Progenitor cell of endocrine pancreas (in vitro differentiated cells): ENCODE measurements around the gene KCNMA1. TPM values are rescaled to one million over a fixed set of nuclear protein-coding genes. Genes with fewer than 3 reads are reported as not detected.

ENCODE experiments used
- DNase-seq: peaks from one replicate; pipeline ENCODE4 v3.0.0; 2021; ENCODE audit warnings: low spot score; ENCODE audit not compliant: unreplicated experiment
- H3K27ac Mint-ChIP-seq: 2 replicates; pipeline ENCODE4 v1.8.0; 2021; ENCODE audit warnings: mild to moderate bottlenecking, moderate library complexity, mixed read lengths
- H3K27me3 Mint-ChIP-seq: 2 replicates; pipeline ENCODE4 v1.8.0; 2021; ENCODE audit warnings: mixed read lengths
- H3K36me3 Mint-ChIP-seq: 2 replicates; pipeline ENCODE4 v1.8.0; 2022; ENCODE audit warnings: mixed read lengths; ENCODE audit not compliant: insufficient read depth
- H3K4me1 Mint-ChIP-seq: 2 replicates; pipeline ENCODE4 v1.8.0; 2021; ENCODE audit warnings: low read depth, mixed read lengths
- H3K4me3 Mint-ChIP-seq: 2 replicates; pipeline ENCODE4 v1.8.0; 2021; ENCODE audit warnings: low read depth, mild to moderate bottlenecking, moderate library complexity, mixed read lengths
- H3K9me3 Mint-ChIP-seq: 2 replicates; pipeline ENCODE4 v1.8.0; 2021; ENCODE audit warnings: low read depth, mixed read lengths
- total RNA-seq: library from RNA; stranded (reverse); gene quantifications from 2 replicates; pipeline ENCODE4 v1.2.1, GENCODE V29; 2021
- TF ChIP-seq, protein P1 (sequence below): fragments of 200-600 bp; sonication (generic); IDR thresholded peaks from one replicate; pipeline ENCODE4 v1.5.0; 2021; ENCODE audit warnings: antibody characterized with exemption, mild to moderate bottlenecking; ENCODE audit not compliant: unreplicated experiment

The KCNMA1 gene
- total RNA-seq, 1 donor from 2014 or later = 5.8 TPM

DNA sequence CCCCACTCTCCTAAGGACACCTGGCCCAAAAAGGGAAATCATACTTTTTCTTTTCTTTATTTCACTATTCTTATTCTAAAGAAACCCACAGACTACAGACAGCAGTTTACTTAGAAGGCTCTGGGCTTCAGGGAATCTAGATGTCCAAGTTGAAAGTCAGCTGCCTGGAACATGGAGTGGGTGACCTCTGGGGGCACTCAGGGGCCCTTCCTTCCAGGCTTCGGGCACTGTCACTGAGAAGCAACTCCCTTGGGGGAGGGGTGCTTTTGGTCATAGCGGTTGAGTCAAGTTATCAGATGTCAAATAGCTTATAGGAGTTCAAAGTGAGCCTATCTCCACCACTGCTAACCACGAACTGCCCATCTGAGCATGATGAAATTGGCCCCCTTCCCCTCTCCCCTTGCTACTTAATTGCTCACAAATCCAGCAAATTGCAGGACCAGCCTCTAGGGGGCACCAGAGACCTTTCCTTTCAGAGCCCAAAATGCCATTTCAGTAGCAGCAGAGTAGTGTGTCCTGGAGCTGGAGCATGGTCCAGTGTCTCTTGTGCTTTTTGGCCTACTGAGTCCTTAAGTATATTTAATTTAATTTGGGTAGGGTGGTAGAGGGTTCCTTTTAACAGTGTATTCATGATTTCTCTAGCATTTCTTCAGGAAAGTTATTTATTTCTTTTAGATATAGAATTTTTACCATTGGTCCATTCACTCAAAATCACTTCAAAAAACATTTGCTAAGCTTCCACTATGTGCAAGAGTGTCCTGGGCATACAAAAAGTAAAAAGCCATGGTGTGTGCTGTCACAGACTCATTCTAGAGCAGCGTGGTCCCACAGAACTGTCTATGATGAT lies 463.8 kb downstream of the KCNMA1 start:
- H3K4me1 Mint-ChIP-seq = no peaks in the 10 kb centered on the region
- H3K27me3 Mint-ChIP-seq = peaks cover 21% of the 10 kb centered on the region
- no peaks in the 10 kb centered on the region for H3K9me3 Mint-ChIP-seq
- H3K4me3 Mint-ChIP-seq = no peak overlapping the region
- no peaks in the 10 kb centered on the region for H3K36me3 Mint-ChIP-seq
- peak; percentile 69 for DNase-seq
- TF ChIP-seq, protein P1, sequence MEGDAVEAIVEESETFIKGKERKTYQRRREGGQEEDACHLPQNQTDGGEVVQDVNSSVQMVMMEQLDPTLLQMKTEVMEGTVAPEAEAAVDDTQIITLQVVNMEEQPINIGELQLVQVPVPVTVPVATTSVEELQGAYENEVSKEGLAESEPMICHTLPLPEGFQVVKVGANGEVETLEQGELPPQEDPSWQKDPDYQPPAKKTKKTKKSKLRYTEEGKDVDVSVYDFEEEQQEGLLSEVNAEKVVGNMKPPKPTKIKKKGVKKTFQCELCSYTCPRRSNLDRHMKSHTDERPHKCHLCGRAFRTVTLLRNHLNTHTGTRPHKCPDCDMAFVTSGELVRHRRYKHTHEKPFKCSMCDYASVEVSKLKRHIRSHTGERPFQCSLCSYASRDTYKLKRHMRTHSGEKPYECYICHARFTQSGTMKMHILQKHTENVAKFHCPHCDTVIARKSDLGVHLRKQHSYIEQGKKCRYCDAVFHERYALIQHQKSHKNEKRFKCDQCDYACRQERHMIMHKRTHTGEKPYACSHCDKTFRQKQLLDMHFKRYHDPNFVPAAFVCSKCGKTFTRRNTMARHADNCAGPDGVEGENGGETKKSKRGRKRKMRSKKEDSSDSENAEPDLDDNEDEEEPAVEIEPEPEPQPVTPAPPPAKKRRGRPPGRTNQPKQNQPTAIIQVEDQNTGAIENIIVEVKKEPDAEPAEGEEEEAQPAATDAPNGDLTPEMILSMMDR = peak; percentile 94
- H3K27ac Mint-ChIP-seq = no peak overlapping the region

DNA sequence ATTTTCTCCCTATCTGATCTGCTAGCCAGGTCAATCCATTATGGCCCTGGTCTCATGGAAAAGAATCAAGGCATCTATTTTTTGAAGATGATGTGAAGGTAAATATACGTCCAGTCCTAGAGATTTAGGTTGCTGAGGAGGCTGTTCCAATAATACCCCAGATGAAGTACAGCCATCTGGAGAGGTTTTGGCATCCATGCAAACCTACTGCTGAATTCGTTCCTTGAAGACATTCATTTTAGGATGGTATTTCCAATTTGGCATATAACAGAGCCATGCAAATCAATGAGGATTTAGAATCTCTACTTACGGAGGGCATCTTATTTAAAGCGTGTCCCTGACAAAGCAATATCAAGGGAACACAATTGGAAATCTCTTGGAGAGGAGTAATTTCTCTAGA lies 465.5 kb downstream of the KCNMA1 start:
- TF ChIP-seq, protein P1 = no peak
- Mint-ChIP-seq H3K9me3 (no peaks in the 10 kb centered on the region), H3K4me1 (no peaks in the 10 kb centered on the region), H3K27ac (no peak overlapping the region), H3K36me3 (no peaks in the 10 kb centered on the region), H3K4me3 (no peak overlapping the region), H3K27me3 (peaks cover 13% of the 10 kb centered on the region)
- DNase-seq = no peak

DNA sequence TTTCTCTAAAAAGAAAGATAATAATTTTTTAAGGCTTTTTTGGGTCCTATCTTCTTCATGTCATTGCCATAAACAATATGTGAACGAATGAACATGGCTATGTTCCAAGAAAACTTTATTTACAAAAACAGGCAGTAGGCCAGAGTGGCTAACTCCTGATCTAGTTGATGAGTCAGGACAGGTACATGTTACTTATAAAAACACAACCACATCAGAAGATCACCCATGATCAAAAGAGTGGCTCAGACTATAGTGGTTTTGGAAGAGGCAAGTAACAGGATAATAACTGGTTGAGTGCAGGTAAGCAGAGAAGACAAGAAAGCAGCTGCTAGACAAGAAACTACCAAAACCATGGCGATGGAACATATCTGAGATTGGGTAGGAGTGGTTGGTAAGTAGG lies 468.7 kb downstream of the KCNMA1 start:
- no peaks in the 10 kb centered on the region for H3K36me3 Mint-ChIP-seq
- no peak overlapping the region for H3K4me3 Mint-ChIP-seq
- H3K9me3 Mint-ChIP-seq = no peaks in the 10 kb centered on the region
- no peak overlapping the region for H3K27ac Mint-ChIP-seq
- TF ChIP-seq, protein P1 = no peak
- peaks cover 25% of the 10 kb centered on the region for H3K27me3 Mint-ChIP-seq
- H3K4me1 Mint-ChIP-seq = peaks cover 5% of the 10 kb centered on the region
- DNase-seq = no peak

DNA sequence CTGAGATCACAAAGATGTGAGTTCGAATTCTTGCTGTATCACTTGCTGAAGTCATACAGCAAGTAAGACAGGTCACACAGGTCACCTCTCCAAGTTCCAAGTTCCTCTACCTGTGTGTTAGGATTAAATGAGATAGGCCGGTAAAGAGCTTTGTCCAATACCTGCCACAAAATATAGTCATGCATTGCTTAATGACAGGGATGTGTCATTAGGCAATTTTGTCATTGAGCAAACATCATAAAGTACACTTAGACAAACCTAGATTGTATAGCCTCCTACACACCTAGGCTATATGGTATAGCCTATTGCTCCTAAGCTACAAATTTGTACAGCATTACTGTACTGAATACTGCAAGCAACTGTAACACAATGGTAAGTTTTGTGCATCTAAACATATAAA lies 469.4 kb downstream of the KCNMA1 start:
- Mint-ChIP-seq H3K4me1 (peaks cover 5% of the 10 kb centered on the region), H3K9me3 (no peaks in the 10 kb centered on the region), H3K27ac (no peak overlapping the region), H3K27me3 (peaks cover 25% of the 10 kb centered on the region), H3K36me3 (no peaks in the 10 kb centered on the region), H3K4me3 (no peak overlapping the region)
- TF ChIP-seq, protein P1 = no peak
- DNase-seq = no peak

DNA sequence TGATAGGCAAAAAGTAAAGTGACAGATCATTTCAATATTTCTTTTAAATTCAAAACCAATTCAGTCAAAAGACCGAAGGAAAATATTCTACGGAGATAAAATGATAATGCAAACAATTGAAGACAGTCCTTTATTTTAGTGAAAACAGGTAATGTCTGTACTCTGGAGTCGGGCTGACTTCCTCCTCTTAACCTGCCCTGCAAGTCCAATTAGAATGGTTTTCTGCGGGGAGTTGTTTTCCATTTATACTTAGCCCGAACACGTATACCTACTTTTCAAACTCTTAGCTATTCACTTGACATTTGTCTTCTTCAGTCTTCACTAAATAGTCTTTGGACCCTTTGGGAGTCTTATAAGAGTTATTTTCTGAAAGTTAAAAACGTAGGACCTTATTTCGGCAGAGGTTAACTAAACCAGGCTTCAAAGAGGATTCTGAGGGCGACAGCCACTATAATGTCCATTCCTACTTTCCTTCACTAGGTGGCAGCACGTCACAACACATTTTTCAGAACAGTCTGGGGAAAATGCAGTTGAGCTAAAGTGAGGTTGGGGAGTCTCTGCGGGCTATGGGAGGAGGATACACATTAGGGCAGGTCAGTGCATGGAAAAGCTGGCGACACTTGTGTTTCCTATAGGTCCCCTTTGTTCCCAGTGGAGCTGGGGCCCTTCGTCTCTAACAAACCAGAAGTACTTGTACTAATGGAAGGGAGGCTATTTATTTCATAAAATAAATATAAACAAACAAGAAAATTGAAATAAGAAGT lies 472.0 kb downstream of the KCNMA1 start:
- no peak overlapping the region for H3K4me3 Mint-ChIP-seq
- no peaks in the 10 kb centered on the region for H3K36me3 Mint-ChIP-seq
- peaks cover 15% of the 10 kb centered on the region for H3K27me3 Mint-ChIP-seq
- DNase-seq = peak; percentile 45
- TF ChIP-seq, protein P1 = peak; percentile 84
- no peaks in the 10 kb centered on the region for H3K9me3 Mint-ChIP-seq
- no peak overlapping the region for H3K27ac Mint-ChIP-seq
- peaks cover 5% of the 10 kb centered on the region for H3K4me1 Mint-ChIP-seq
